Erythroblast (primary cell): ENCODE data around the gene GYPC.
A peak's percentile ranks its signal among the peaks of the same experiment; 100 is the strongest.

Experiments used
- DNase-seq, 2 experiments: peaks; one replicate each; lab custom pipeline; 2025; lab: John Stamatoyannopoulos, UW
- GATA1 ChIP-seq: IDR thresholded peaks from 2 replicates; pipeline ENCODE4 v1.6.1; 2011; ENCODE audit warnings: low read depth, mild to moderate bottlenecking, control low read depth, low read length, moderate library complexity
- POLR2A ChIP-seq: IDR thresholded peaks from 2 replicates; pipeline ENCODE4 v1.6.1; 2011; ENCODE audit warnings: mild to moderate bottlenecking, low read length

GYPC gene

DNA sequence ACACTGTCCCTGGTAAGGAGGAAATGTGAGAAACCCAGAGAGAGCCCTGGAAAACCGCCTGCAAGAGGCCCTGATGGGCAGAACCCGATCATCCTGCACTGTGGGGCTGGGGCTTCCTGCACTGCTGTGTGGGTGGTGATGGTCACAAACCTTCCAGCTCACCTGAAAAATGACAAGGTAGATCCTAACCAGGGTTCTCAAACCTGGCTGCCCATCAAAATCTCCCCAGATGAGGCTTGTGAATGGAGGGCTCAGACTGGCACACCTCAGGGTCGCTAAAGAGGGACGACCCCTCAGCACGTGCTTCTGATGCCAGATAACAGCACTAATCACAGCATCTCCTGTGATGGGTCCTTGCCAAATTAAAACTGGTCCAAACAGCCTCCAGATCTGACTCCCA is 74.7 kb downstream of the GYPC start:
- TF ChIP-seq GATA1 = no peak
- no peak for TF ChIP-seq POLR2A
- no peak for DNase-seq

DNA sequence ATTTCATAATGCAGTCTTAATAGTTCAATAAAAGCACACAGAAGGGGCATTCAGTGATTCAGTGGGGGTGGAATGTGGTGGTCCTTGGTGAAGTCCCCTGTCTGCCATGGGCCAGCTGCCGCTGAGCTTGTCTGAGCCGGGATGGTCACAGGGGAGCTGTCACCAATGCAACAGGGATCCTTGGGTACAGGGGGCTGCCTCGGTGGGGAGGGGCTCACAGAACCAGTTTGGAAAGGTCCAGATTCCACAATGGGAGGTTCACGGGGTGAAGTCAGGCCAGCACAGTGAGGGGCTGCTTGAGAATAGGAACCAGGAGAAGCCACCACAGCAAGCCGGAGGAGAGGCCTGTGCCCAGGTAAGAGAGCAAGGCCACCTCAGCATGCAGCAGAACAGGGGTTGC is 75.4 kb downstream of the GYPC start:
- no peak for TF ChIP-seq GATA1
- TF ChIP-seq POLR2A = no peak
- DNase-seq = no peak

DNA sequence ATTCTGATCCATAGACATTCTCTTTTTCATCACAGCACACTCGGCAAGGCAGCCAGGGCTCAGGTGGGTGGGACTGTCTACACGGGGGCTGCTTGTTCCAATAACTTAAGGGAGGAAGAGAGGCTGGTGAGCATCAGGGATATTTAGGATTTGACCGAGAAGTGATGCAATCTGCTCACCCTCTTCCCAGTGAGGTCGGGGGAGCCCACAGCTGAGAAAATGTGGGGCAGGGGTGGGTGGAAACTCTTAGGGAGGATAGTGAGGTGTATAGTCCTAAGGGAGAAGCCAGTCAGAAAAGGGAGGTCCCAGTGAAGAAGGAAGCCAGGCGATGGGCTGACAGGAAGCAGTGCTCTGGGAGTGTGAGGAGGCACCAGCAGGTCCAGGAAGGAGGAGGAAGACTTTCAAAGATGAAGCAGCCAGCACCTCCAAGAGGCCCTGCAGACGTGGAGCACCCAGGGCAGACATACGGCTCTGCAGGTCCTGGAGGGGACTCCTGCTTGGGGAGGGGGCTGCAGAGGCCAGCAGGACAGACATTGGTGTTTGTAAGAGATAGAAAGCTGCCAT is 76.8 kb downstream of the GYPC start:
- no peak for DNase-seq
- no peak for TF ChIP-seq GATA1
- TF ChIP-seq POLR2A = no peak

DNA sequence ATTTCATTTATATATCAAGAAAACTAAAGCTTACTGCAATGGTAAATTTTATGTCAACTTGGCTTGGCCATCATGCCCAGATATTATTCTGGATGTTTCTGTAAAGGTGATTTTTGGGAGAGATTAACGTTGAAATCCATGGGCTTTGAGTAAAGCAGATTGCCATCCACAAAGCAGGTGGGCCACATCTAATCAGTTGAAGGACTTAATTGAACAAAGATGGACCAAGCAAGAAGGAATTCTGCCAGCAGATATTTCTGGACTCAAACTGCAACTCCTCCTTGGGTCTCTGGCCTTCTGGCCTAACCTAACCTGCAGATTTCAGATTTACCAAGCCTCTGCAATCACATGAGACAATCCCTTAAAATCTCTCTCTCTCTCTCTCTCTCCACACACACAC is 77.8 kb downstream of the GYPC start:
- DNase-seq = no peak
- TF ChIP-seq POLR2A = no peak
- TF ChIP-seq GATA1 = no peak

DNA sequence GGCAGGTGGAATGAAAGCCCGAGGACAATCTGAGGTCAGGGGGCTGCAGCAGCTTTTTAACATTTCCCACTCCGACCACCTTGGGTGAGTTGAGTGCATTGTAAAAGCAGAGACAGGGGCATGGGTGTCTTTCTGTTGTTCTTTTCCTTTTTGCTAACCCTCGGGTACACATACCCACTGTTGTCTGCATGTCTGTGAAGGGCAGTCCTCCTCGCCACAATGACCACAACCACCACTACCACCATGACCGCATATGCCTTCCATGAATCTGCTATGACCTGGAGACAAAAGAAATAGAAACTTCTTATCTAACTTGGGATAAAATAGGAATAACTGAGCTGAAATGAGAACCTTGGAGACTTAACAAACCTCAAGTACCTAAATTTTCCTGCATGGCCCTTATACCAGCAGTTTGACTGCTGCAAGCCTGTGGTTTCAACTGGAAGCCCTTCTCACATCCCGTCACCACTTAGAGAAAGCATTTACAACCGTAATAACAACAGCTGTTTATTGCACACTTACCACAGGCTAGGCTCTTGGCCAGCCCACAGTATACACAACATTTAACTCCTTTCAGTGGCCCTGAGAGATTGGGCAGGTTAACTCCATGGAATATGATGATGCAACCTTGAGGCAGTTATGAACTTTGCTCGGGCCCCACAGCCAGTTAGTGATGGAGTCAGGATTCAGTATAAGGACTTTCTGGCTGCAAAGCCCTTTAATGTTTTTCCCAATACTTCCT is 80.3 kb downstream of the GYPC start:
- DNase-seq = peak; percentile 42 to 47
- no peak for TF ChIP-seq POLR2A

DNA sequence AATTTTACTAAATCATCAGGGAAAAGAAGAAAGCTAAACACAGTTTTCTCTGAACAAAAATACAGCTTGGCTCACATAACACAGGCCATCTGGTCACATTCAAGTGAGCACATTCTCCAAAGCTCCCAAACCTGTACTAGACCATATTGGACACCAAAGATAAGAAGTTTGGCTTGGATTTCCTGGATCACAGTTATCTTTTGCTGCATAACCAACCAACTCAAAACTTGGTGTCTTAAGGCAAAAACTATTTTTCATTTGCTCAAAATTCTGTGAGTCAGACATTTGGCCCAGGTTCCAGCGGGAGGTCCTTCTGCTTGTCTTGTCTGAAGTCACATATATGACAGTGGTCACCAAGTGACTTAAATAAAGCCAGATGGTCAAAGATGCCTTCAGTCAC is 83.2 kb downstream of the GYPC start:
- TF ChIP-seq GATA1 (no peak), POLR2A (no peak)
- no peak for DNase-seq

DNA sequence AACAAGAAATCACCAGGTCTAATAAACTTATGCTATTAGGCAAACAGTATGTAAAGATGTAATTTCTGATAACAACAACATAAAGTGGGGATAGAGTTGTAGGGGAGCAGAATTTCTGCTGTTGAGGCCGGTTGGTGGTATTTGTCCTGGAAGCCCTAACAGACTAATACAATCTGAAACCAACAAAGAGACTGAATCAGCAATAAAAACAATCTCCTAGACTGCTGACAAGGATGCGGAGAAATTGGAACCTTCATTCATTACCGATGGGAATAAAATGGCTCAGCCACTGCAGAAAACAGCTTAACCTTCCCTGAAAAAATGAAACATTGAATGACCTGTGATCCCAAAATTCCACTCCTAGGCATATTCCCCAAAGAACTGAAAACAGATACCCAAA is 88.7 kb downstream of the GYPC start:
- TF ChIP-seq GATA1 (no peak), POLR2A (no peak)
- DNase-seq = no peak
